Measurements from ENCODE around the gene TRIM56. TPM values are rescaled to one million over a fixed set of nuclear protein-coding genes. Genes with fewer than 3 reads are reported as not detected.

The TRIM56 gene
- polyA plus RNA-seq, 1 of the 3 experiments (the other 2 are of a cell fraction), result 2.5 TPM

DNA sequence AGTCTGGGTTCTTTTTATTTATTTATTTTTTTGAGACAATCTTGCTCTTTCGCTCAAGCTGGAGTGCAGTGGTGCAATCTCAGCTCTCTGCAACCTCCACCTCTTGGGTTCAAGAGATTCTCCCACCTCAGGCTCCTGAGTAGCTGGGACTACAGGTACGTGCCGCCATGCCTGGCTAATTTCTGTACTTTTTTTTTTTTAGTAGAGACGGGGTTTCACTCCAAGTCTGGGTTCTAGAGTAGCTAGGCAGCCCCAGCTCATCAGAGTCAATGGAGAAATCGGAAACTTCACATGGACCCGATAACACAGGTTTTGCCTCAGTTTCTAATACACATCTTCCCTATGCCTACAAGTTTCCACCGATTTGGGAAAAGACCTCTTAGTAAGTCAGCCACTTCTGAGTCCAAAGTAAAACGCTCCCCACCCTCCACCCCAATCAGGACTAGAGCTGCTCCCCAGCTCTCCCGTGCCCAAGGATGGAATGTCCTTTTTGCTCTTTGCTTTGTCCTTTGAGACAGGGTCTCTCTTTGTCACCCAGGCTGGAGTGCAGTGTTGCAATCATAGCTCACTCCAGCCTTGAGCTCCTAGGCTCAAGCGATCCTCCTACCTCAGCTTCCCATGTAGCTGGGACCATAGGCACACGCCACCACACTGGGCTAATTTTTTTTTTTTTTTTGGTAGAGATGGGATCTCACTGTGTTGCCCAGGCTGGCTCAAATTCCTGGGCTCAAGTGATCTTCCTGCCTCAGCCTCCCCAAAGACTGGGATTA lies 37.8 kb downstream of the TRIM56 start:
- Histone ChIP-seq H3K9me3 (no peaks in the 10 kb centered on the region), H3K4me2 (peak overlapping the region; percentile 69), H3K4me3 (ENCODE audit: low read depth in 2 of 2, low read length in 1 of 2) (peak overlapping the region in 1 of 2 experiments; percentile 28; a peak in 1 of 4 replicates), H3K27me3 (ENCODE audit: insufficient read depth) (no peaks in the 10 kb centered on the region), H3K9me2 (no peaks in the 10 kb centered on the region), H4K20me1 (ENCODE audit: insufficient read depth) (peaks cover 11% of the 10 kb centered on the region), H3F3A (replicated peaks; ENCODE audit: insufficient read depth) (peaks cover 78% of the 10 kb centered on the region), H2AFZ (ENCODE audit: low read depth) (no peak overlapping the region), H3K9ac (peak overlapping the region; percentile 69), H3K4me1 (ENCODE audit: control insufficient read depth in 1 of 2, insufficient read depth in 2 of 2, low read depth in 1 of 2, low read length in 1 of 2) (peaks cover 14 to 54% of the 10 kb centered on the region in 2 experiments; a peak in 3 of 4 replicates), H3K27ac (ENCODE audit: low read depth in 2 of 2, low read length in 1 of 2) (peak overlapping the region in 1 of 2 experiments; percentile 98; a peak in 2 of 4 replicates), H3K79me2 (ENCODE audit: insufficient read depth) (peaks cover 59% of the 10 kb centered on the region), H3K36me3 (replicated peaks in 1 of 2; ENCODE audit: control insufficient read depth in 1 of 2, insufficient read depth in 2 of 2, low read length in 1 of 2) (peaks cover 0 to 10% of the 10 kb centered on the region in 2 experiments)
- WGBS (ENCODE audit: low lambda C conversion rate), result 94% methylated on average over 11 of the region's 11 CpGs
- TF ChIP-seq, protein P1, sequence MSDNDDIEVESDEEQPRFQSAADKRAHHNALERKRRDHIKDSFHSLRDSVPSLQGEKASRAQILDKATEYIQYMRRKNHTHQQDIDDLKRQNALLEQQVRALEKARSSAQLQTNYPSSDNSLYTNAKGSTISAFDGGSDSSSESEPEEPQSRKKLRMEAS (IDR thresholded peaks at IDR 0.05; ENCODE audit: low read depth), result no peak
- TF ChIP-seq RXRA (IDR thresholded peaks at IDR 0.05; ENCODE audit: borderline replicate concordance, low read depth) (no peak), JUND (IDR thresholded peaks at IDR 0.05) (no peak), TEAD4 (IDR thresholded peaks at IDR 0.05; ENCODE audit: borderline replicate concordance, insufficient read depth) (no peak), GATA2 (CRISPR knock-in tag; IDR thresholded peaks at IDR 0.05) (no peak), EP300 (IDR thresholded peaks at IDR 0.05; ENCODE audit: borderline replicate concordance in 1 of 2, low read depth in 1 of 2, low read length in 1 of 2) (no peak), FOXM1 (IDR thresholded peaks at IDR 0.05; ENCODE audit: low read depth) (no peak), EZH2phosphoT487 (IDR thresholded peaks at IDR 0.05; ENCODE audit: borderline replicate concordance, low read depth) (no peak), POLR2AphosphoS5 (IDR thresholded peaks at IDR 0.05; ENCODE audit: low read depth, low read length) (no peak), MXI1 (IDR thresholded peaks at IDR 0.05; ENCODE audit: low read depth, low read length) (no peak), FOSL2 (IDR thresholded peaks at IDR 0.05; ENCODE audit: borderline replicate concordance, low read depth) (no peak), TCF12 (IDR thresholded peaks at IDR 0.05) (no peak)
- TF ChIP-seq, protein P2, sequence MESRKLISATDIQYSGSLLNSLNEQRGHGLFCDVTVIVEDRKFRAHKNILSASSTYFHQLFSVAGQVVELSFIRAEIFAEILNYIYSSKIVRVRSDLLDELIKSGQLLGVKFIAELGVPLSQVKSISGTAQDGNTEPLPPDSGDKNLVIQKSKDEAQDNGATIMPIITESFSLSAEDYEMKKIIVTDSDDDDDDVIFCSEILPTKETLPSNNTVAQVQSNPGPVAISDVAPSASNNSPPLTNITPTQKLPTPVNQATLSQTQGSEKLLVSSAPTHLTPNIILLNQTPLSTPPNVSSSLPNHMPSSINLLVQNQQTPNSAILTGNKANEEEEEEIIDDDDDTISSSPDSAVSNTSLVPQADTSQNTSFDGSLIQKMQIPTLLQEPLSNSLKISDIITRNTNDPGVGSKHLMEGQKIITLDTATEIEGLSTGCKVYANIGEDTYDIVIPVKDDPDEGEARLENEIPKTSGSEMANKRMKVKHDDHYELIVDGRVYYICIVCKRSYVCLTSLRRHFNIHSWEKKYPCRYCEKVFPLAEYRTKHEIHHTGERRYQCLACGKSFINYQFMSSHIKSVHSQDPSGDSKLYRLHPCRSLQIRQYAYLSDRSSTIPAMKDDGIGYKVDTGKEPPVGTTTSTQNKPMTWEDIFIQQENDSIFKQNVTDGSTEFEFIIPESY (IDR thresholded peaks at IDR 0.05; ENCODE audit: borderline replicate concordance, low read depth), result no peak
- TF ChIP-seq, protein P3, sequence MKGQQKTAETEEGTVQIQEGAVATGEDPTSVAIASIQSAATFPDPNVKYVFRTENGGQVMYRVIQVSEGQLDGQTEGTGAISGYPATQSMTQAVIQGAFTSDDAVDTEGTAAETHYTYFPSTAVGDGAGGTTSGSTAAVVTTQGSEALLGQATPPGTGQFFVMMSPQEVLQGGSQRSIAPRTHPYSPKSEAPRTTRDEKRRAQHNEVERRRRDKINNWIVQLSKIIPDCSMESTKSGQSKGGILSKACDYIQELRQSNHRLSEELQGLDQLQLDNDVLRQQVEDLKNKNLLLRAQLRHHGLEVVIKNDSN (IDR thresholded peaks at IDR 0.05; ENCODE audit: borderline replicate concordance, low read depth), result no peak
- TF ChIP-seq, protein P4, sequence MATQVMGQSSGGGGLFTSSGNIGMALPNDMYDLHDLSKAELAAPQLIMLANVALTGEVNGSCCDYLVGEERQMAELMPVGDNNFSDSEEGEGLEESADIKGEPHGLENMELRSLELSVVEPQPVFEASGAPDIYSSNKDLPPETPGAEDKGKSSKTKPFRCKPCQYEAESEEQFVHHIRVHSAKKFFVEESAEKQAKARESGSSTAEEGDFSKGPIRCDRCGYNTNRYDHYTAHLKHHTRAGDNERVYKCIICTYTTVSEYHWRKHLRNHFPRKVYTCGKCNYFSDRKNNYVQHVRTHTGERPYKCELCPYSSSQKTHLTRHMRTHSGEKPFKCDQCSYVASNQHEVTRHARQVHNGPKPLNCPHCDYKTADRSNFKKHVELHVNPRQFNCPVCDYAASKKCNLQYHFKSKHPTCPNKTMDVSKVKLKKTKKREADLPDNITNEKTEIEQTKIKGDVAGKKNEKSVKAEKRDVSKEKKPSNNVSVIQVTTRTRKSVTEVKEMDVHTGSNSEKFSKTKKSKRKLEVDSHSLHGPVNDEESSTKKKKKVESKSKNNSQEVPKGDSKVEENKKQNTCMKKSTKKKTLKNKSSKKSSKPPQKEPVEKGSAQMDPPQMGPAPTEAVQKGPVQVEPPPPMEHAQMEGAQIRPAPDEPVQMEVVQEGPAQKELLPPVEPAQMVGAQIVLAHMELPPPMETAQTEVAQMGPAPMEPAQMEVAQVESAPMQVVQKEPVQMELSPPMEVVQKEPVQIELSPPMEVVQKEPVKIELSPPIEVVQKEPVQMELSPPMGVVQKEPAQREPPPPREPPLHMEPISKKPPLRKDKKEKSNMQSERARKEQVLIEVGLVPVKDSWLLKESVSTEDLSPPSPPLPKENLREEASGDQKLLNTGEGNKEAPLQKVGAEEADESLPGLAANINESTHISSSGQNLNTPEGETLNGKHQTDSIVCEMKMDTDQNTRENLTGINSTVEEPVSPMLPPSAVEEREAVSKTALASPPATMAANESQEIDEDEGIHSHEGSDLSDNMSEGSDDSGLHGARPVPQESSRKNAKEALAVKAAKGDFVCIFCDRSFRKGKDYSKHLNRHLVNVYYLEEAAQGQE (IDR thresholded peaks at IDR 0.05; ENCODE audit: low read depth, low read length), result no peak
- TF ChIP-seq, protein P5, sequence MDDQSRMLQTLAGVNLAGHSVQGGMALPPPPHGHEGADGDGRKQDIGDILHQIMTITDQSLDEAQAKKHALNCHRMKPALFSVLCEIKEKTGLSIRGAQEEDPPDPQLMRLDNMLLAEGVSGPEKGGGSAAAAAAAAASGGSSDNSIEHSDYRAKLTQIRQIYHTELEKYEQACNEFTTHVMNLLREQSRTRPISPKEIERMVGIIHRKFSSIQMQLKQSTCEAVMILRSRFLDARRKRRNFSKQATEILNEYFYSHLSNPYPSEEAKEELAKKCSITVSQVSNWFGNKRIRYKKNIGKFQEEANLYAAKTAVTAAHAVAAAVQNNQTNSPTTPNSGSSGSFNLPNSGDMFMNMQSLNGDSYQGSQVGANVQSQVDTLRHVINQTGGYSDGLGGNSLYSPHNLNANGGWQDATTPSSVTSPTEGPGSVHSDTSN (IDR thresholded peaks at IDR 0.05), result no peak
- TF ChIP-seq, protein P6, sequence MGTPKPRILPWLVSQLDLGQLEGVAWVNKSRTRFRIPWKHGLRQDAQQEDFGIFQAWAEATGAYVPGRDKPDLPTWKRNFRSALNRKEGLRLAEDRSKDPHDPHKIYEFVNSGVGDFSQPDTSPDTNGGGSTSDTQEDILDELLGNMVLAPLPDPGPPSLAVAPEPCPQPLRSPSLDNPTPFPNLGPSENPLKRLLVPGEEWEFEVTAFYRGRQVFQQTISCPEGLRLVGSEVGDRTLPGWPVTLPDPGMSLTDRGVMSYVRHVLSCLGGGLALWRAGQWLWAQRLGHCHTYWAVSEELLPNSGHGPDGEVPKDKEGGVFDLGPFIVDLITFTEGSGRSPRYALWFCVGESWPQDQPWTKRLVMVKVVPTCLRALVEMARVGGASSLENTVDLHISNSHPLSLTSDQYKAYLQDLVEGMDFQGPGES (IDR thresholded peaks at IDR 0.05; ENCODE audit: low read depth, low read length), result no peak
- ChIA-PET POLR2A (interaction anchor here (0.6 to 0.7 kb wide), 2 partner anchors 42 to 209 kb away, joined by 3 read pairs; partner anchors contain the start of gene VGF), CTCF (interaction anchor here (0.6 to 3.4 kb wide), 9 partner anchors 15 to 229 kb away, joined by 3 to 19 read pairs (median 4); no protein-coding TSS in a partner anchor)
- DNase-seq, result no peak
